Measurements from ENCODE around the gene GINS2.

Gene GINS2

GRCh38 chr16:85667261-85667660 lies 21.5 kb downstream of the GINS2 start:
- TF ChIP-seq, protein P1, sequence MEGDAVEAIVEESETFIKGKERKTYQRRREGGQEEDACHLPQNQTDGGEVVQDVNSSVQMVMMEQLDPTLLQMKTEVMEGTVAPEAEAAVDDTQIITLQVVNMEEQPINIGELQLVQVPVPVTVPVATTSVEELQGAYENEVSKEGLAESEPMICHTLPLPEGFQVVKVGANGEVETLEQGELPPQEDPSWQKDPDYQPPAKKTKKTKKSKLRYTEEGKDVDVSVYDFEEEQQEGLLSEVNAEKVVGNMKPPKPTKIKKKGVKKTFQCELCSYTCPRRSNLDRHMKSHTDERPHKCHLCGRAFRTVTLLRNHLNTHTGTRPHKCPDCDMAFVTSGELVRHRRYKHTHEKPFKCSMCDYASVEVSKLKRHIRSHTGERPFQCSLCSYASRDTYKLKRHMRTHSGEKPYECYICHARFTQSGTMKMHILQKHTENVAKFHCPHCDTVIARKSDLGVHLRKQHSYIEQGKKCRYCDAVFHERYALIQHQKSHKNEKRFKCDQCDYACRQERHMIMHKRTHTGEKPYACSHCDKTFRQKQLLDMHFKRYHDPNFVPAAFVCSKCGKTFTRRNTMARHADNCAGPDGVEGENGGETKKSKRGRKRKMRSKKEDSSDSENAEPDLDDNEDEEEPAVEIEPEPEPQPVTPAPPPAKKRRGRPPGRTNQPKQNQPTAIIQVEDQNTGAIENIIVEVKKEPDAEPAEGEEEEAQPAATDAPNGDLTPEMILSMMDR (IDR thresholded peaks at IDR 0.05; ENCODE audit: low read depth, low read length), result no peak
- in situ Hi-C loops (cut with HindIII; ENCODE audit: low sequenced_read_pairs), result no loop called here
- H3K4me3 ChIP-seq (ENCODE audit: low read depth, low read length), result no peak overlapping the region
- no peak for DNase-seq (ENCODE audit: low read depth, low spot score)

GRCh38 chr16:85665929-85666328 lies 22.8 kb downstream of the GINS2 start:
- no peak for DNase-seq (ENCODE audit: low read depth, low spot score)
- in situ Hi-C loops (cut with HindIII; ENCODE audit: low sequenced_read_pairs), result no loop called here
- TF ChIP-seq, protein P1 (IDR thresholded peaks at IDR 0.05; ENCODE audit: low read depth, low read length), result no peak
- no peak overlapping the region for H3K4me3 ChIP-seq (ENCODE audit: low read depth, low read length)

GRCh38 chr16:85665373-85665740 lies 23.4 kb downstream of the GINS2 start:
- DNase-seq (ENCODE audit: low read depth, low spot score), result no peak
- in situ Hi-C loops (cut with HindIII; ENCODE audit: low sequenced_read_pairs), result no loop called here
- TF ChIP-seq, protein P1 (IDR thresholded peaks at IDR 0.05; ENCODE audit: low read depth, low read length), result no peak
- no peak overlapping the region for H3K4me3 ChIP-seq (ENCODE audit: low read depth, low read length)

DNA sequence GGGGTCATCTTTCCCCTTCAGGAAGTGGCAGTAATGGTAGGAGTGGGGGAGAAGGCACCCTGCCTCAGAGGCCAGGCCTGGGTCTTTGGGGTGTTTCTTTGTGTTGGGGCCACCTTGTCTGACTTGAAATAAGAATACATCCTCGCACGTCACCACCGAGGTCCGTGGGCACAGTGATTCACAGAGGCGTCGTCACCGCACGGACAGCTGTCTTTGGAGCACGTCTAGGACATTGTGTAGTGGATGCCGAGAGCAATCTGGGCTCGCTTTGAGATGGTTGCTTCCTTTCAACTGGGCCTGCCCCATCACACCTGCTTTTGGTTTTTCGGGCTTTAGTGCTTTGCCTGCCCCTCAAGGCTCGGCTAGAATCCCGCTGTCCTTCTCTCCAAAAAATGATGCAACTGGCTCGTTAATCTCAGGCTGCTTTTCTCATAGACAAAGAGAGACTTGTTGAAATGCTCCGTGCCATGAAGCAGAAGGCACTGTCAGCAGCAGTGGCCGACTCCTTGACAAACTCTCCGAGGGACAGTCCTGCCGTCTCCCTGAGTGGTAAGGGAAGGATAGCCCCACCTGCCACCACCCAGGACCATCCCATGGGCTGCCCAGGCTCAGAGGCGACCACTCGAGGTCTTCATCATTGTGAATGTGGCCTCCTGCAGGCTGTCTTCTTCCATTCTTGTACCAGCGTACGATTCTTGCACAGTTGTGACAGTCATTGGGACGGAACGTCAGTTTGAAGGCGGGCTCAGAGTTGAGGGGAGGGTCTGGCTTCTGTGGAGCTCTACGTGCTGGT lies 24.0 kb downstream of the GINS2 start:
- TF ChIP-seq, protein P1 (IDR thresholded peaks at IDR 0.05; ENCODE audit: low read depth, low read length), result no peak
- H3K4me3 ChIP-seq (ENCODE audit: low read depth, low read length), result no peak overlapping the region
- in situ Hi-C loops (cut with HindIII; ENCODE audit: low sequenced_read_pairs), result no loop called here
- DNase-seq (ENCODE audit: low read depth, low spot score), result no peak

GRCh38 chr16:85663891-85664321 lies 24.8 kb downstream of the GINS2 start:
- DNase-seq (ENCODE audit: low read depth, low spot score), result no peak
- TF ChIP-seq, protein P1 (IDR thresholded peaks at IDR 0.05; ENCODE audit: low read depth, low read length), result no peak
- in situ Hi-C loops (cut with HindIII; ENCODE audit: low sequenced_read_pairs), result no loop called here
- no peak overlapping the region for H3K4me3 ChIP-seq (ENCODE audit: low read depth, low read length)

DNA sequence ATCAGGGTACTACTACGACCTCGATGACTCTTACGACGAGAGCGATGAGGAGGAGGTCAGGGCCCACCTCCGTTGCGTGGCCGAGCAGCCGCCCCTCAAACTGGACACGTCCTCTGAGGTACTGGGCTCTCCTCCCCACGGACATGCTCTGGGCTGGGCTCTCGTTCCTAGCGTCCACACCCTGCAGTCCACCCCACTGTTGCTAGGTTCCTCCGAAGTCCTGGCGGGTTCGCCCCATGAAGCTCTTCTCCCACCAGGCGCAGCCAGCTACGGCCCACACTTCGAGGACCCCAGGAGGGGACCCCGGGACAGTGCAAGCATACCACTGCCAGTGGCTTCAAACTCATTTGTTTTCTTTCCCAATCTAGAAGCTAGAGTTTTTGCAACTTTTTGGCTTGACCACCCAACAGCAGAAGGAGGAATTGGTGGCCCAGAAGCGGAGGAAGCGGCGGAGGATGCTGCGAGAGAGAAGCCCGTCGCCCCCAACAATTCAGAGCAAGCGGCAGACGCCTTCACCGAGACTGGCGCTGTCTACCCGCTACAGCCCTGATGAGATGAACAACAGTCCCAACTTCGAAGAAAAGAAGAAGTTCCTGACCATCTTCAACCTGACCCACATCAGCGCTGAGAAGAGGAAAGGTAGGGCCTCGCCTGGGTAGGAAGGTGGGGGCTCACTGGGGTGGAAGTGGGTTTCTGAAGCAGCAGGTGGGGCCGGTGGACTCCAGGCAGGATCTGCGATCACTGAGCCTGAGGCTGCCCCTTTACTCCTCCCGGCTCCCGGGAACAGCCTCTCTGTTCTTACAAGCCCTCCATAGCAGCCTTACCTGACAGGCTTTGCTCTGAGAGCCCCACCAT lies 25.6 kb downstream of the GINS2 start:
- H3K4me3 ChIP-seq (ENCODE audit: low read depth, low read length), result no peak overlapping the region
- DNase-seq (ENCODE audit: low read depth, low spot score), result no peak
- in situ Hi-C loops (cut with HindIII; ENCODE audit: low sequenced_read_pairs), result no loop called here
- TF ChIP-seq, protein P1 (IDR thresholded peaks at IDR 0.05; ENCODE audit: low read depth, low read length), result no peak

Data from astrocyte of the spinal cord (primary cell).